CD8-positive, alpha-beta memory T cell (primary cell): ENCODE measurements around the gene TNNI2. TPM values are rescaled to one million over a fixed set of nuclear protein-coding genes. Genes with fewer than 3 reads are reported as not detected.

Source experiments
- CTCF ChIA-PET: fragments of 350-600 bp; sonication (Branson Sonifier 250); formaldehyde crosslinking; loops from one replicate; lab custom pipeline; 2021; ENCODE audit warnings: antibody characterized with exemption; lab: Charles Lee
- POLR2A ChIA-PET: fragments of 350-600 bp; sonication (Branson Sonifier 250); formaldehyde crosslinking; loops from one replicate; lab custom pipeline; 2021; ENCODE audit warnings: antibody characterized with exemption; lab: Charles Lee
- DNase-seq, 5 donors: peaks; one replicate each; pipeline versions ENCODE4 v3.0.0 to v3.0.0-alpha.2; 2020 to 2022; ENCODE audit warnings: mixed read lengths in 1 of 5
- H3K27ac ChIP-seq: one replicate; pipeline ENCODE4 v1.7.0; 2013; ENCODE audit warnings: low read depth, mild to moderate bottlenecking, low read length, moderate library complexity
- H3K27me3 ChIP-seq: 2 replicates; pipeline ENCODE4 v1.7.0; 2013; ENCODE audit warnings: low read length, mild to moderate bottlenecking; ENCODE audit not compliant: insufficient read depth, poor library complexity, severe bottlenecking
- H3K36me3 ChIP-seq: 2 replicates; pipeline ENCODE4 v1.7.0; 2013; ENCODE audit warnings: mild to moderate bottlenecking, low read length, moderate library complexity; ENCODE audit not compliant: insufficient read depth
- H3K4me1 ChIP-seq: 2 replicates; pipeline ENCODE4 v1.7.0; 2013; ENCODE audit warnings: mild to moderate bottlenecking, low read length, moderate library complexity; ENCODE audit not compliant: insufficient read depth
- H3K4me3 ChIP-seq: 2 replicates; pipeline ENCODE4 v1.7.0; 2013; ENCODE audit warnings: mild to moderate bottlenecking, low read length
- H3K9me3 ChIP-seq: 2 replicates; pipeline ENCODE4 v1.7.0; 2013; ENCODE audit warnings: mild to moderate bottlenecking, low read length
- H3K27ac Mint-ChIP-seq, 8 donors: one replicate each; pipeline ENCODE4 v1.8.0; 2020 to 2021; ENCODE audit warnings: mixed read lengths in 8 of 8, mild to moderate bottlenecking in 6 of 8, inconsistent platforms in 3 of 8, moderate library complexity in 3 of 8
- H3K27me3 Mint-ChIP-seq, 2 donors: one replicate each; pipeline ENCODE4 v1.8.0; 2020 to 2021; ENCODE audit warnings: mixed read lengths in 2 of 2, mild to moderate bottlenecking in 1 of 2, moderate library complexity in 1 of 2
- H3K36me3 Mint-ChIP-seq, 3 donors: one replicate each; pipeline ENCODE4 v1.8.0; 2020 to 2021; ENCODE audit warnings: mixed read lengths in 3 of 3, inconsistent platforms in 1 of 3, mild to moderate bottlenecking in 1 of 3
- H3K4me1 Mint-ChIP-seq, 3 donors: one replicate each; pipeline ENCODE4 v1.8.0; 2020 to 2021; ENCODE audit warnings: mixed read lengths in 3 of 3, inconsistent platforms in 1 of 3, mild to moderate bottlenecking in 1 of 3
- H3K4me3 Mint-ChIP-seq, 7 donors: one replicate each; pipeline ENCODE4 v1.8.0; 2020 to 2021; ENCODE audit warnings: mixed read lengths in 7 of 7, mild to moderate bottlenecking in 6 of 7, moderate library complexity in 4 of 7, inconsistent platforms in 2 of 7
- H3K9me3 Mint-ChIP-seq, 5 donors: one replicate each; pipeline ENCODE4 v1.8.0; 2020 to 2022; ENCODE audit warnings: mixed read lengths in 5 of 5, mild to moderate bottlenecking in 3 of 5, moderate library complexity in 2 of 5, inconsistent platforms in 1 of 5
- polyA plus RNA-seq: library from polyadenylated mRNA; unstranded; fragments of 300-500 nt; fragmentation: Illumina TruSeq; gene quantifications from one replicate; pipeline ENCODE4 v1.2.3, GENCODE V29; 2021
- total RNA-seq, 2 experiments: library from RNA; stranded (reverse); gene quantifications; one replicate each; pipeline ENCODE4 v1.2.3, GENCODE V29; 2021

TNNI2 gene
- total and polyA plus RNA-seq, 3 experiments from 2014 or later: 0.33 TPM; not detected in 2

DNA sequence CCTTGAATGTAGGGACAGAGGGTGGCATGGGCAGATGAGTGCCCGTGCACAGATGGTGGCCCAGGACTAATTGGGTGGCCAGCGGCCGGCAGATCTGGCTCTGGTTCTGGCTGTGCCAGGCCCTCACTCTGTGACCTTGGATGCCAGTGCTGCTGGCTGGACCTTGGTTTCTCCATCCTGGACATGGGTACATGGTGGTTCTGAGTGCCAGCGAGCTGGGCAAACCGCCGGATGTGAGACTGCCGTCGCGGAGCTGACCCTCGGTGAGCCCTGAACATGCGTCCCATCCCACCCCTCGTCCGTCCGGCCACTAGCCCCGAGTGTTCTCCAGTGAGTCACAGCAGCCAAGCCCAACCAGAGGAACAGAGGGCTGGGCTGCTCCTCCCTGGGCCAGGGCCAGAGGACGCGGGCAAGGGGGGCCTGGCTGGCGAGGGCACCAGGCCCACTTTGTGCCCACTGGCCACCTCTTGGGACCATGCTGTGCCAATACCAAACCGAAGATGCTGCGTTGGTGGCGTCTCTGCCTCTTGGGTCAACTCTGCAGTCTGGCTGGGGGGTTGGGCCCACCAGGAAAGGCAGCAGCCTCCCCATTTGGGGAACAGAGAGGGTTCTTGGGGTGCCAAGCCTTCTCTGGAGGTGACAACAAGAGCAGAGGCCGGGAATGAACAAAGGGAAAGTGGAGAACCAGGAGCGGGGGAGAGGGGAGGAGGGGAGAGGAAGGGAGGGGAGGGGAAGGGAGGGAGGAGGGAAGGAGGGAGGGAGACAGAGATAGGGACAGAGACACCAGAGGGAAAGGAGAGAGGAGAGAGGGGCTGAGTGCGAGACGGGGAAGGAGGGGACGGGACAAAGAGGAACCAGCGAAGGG, 24.8 kb downstream of the TNNI2 start:
- no peaks in the 10 kb centered on the region for H3K36me3 ChIP-seq
- no peak overlapping the region for H3K4me3 ChIP-seq
- Mint-ChIP-seq H3K27me3 (no peaks in the 10 kb centered on the region), H3K4me1 (peaks cover 14 to 32% (median 32%) of the 10 kb centered on the region in 3 donors), H3K36me3 (peaks cover 0 to 35% (median 0%) of the 10 kb centered on the region in 3 donors), H3K9me3 (no peaks in the 10 kb centered on the region), H3K4me3 (peak overlapping the region in 3 of 7 donors; percentile 34 to 76 (median 63)), H3K27ac (peak overlapping the region in 4 of 8 donors; percentile 23 to 71 (median 46))
- H3K4me1 ChIP-seq: peaks cover 55% of the 10 kb centered on the region
- DNase-seq: no peak
- POLR2A ChIA-PET: no interaction called here
- CTCF ChIA-PET: interaction anchor here (1.5 kb wide), 1 partner anchor 13 kb away, joined by 4 read pairs; no protein-coding TSS in a partner anchor
- H3K9me3 ChIP-seq: no peaks in the 10 kb centered on the region
- no peak overlapping the region for H3K27ac ChIP-seq
- no peaks in the 10 kb centered on the region for H3K27me3 ChIP-seq

GRCh38 chr11:1864231-1864630, 25.4 kb downstream of the TNNI2 start:
- H3K4me3 ChIP-seq: no peak overlapping the region
- Mint-ChIP-seq H3K27me3 (no peaks in the 10 kb centered on the region), H3K9me3 (no peaks in the 10 kb centered on the region), H3K4me3 (no peak overlapping the region), H3K4me1 (peaks cover 18 to 38% (median 33%) of the 10 kb centered on the region in 3 donors), H3K36me3 (peaks cover 0 to 30% (median 0%) of the 10 kb centered on the region in 3 donors), H3K27ac (peak overlapping the region in 3 of 8 donors; percentile 27 to 67 (median 29))
- H3K9me3 ChIP-seq: no peaks in the 10 kb centered on the region
- H3K27me3 ChIP-seq: no peaks in the 10 kb centered on the region
- DNase-seq: no peak
- no peak overlapping the region for H3K27ac ChIP-seq
- H3K36me3 ChIP-seq: no peaks in the 10 kb centered on the region
- ChIA-PET POLR2A (interaction anchor here (0.7 to 0.8 kb wide), 2 partner anchors 12 to 526 kb away, joined by 3 to 4 read pairs; no protein-coding TSS in a partner anchor), CTCF (no interaction called here)
- peaks cover 59% of the 10 kb centered on the region for H3K4me1 ChIP-seq

DNA sequence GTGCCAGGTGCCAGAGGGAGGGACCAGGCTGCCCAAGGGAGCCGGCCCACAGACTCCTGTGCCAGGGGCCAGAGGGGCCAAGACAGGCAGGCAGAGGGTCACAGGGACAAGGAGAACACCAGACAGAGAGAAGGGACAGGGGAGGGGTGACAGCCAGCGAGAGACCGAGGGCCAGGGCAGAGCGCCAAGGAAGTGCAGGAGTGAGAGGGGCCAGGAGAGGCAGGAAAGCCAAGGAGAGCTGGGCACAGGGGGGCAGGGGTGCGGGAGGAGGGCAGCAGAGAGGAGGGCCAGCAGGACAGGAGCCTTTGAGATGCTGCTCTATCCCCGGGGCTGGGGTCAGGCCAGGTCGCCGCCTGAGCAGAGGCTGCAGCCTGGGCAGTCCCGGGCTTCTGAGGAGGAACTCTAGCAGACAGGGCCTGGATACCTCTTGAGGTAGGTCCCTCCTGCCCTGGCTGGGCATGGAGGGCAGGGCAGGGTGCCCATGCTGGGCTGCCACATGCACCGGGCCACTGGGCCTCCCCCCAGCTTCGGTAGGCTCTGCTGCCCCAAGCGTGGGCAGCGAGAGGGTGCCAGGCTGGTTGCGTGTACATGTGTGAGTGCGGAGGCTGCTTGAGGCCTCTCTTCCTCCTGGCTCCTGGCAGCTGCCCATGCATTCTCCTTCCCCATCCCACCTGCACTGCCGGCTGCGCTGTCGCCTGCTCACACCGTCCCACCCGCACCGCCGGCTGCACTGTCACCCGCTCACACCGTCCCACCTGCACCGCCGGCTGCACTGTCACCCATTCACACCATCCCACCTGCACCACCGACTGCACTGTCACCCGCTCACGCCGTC, 26.3 kb downstream of the TNNI2 start:
- ChIA-PET POLR2A (interaction anchor here (0.7 to 0.8 kb wide), 2 partner anchors 12 to 527 kb away, joined by 3 to 4 read pairs; no protein-coding TSS in a partner anchor), CTCF (interaction anchor here (1.5 kb wide), 1 partner anchor 11 kb away, joined by 3 read pairs; no protein-coding TSS in a partner anchor)
- no peak for DNase-seq
- H3K27me3 Mint-ChIP-seq: no peaks in the 10 kb centered on the region
- no peak overlapping the region for H3K4me3 ChIP-seq
- no peaks in the 10 kb centered on the region for H3K27me3 ChIP-seq
- no peak overlapping the region for H3K27ac ChIP-seq
- peaks cover 0 to 28% (median 0%) of the 10 kb centered on the region in 3 donors for H3K36me3 Mint-ChIP-seq
- H3K4me3 Mint-ChIP-seq: peak overlapping the region in 3 of 7 donors; percentile 24 to 74 (median 28)
- H3K4me1 ChIP-seq: peaks cover 61% of the 10 kb centered on the region
- no peaks in the 10 kb centered on the region for H3K9me3 ChIP-seq
- peaks cover 22 to 46% (median 37%) of the 10 kb centered on the region in 3 donors for H3K4me1 Mint-ChIP-seq
- H3K9me3 Mint-ChIP-seq: no peaks in the 10 kb centered on the region
- peak overlapping the region in 6 of 8 donors; percentile 43 to 93 (median 76) for H3K27ac Mint-ChIP-seq
- H3K36me3 ChIP-seq: no peaks in the 10 kb centered on the region

GRCh38 chr11:1866226-1866625, 27.4 kb downstream of the TNNI2 start:
- Mint-ChIP-seq H3K36me3 (peaks cover 0 to 28% (median 0%) of the 10 kb centered on the region in 3 donors), H3K4me3 (no peak overlapping the region), H3K27ac (peak overlapping the region in 3 of 8 donors; percentile 23 to 77 (median 43)), H3K27me3 (no peaks in the 10 kb centered on the region), H3K9me3 (no peaks in the 10 kb centered on the region), H3K4me1 (peaks cover 34 to 58% (median 49%) of the 10 kb centered on the region in 3 donors)
- no peaks in the 10 kb centered on the region for H3K36me3 ChIP-seq
- H3K9me3 ChIP-seq: no peaks in the 10 kb centered on the region
- CTCF ChIA-PET: interaction anchor here (1.5 kb wide), 1 partner anchor 10 kb away, joined by 3 read pairs; no protein-coding TSS in a partner anchor
- H3K27me3 ChIP-seq: no peaks in the 10 kb centered on the region
- H3K4me3 ChIP-seq: no peak overlapping the region
- POLR2A ChIA-PET: no interaction called here
- H3K27ac ChIP-seq: no peak overlapping the region
- no peak for DNase-seq
- peaks cover 62% of the 10 kb centered on the region for H3K4me1 ChIP-seq

- H3K9me3 ChIP-seq: no peaks in the 10 kb centered on the region
- Mint-ChIP-seq H3K36me3 (peaks cover 0 to 28% (median 0%) of the 10 kb centered on the region in 3 donors), H3K27ac (peak overlapping the region in 2 of 8 donors; percentile 36 to 47), H3K4me1 (peaks cover 36 to 63% (median 53%) of the 10 kb centered on the region in 3 donors), H3K4me3 (no peak overlapping the region), H3K9me3 (no peaks in the 10 kb centered on the region), H3K27me3 (no peaks in the 10 kb centered on the region)
- CTCF ChIA-PET: interaction anchor here (1.0 to 1.5 kb wide), 2 partner anchors 10 to 173 kb away, joined by 3 to 4 read pairs; no protein-coding TSS in a partner anchor
- H3K4me1 ChIP-seq: peaks cover 62% of the 10 kb centered on the region
- H3K27me3 ChIP-seq: no peaks in the 10 kb centered on the region
- POLR2A ChIA-PET: no interaction called here
- no peak for DNase-seq
- H3K36me3 ChIP-seq: no peaks in the 10 kb centered on the region
- no peak overlapping the region for H3K4me3 ChIP-seq
- H3K27ac ChIP-seq: no peak overlapping the region
Measured at GRCh38 chr11:1866776-1867175, 28.0 kb downstream of the TNNI2 start.

DNA sequence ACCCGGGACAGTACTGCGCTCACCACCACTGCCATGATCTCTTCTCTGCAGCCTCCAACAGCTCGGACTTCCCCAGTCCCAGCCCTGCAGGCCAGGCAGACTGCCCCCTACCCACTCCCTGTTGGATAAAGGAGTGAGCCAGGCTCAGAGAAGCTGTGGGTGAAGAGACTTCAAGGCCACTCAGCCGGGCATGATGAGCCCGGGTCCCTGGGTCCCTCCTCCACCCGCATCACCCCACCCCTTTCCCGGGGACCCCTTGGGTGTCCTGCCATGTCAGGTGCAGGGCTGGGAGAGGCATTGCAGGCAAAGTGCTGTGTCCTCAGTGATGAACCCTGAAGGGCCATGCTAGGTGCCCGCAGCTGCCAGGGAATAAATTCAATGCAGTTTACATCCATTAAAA, 28.6 kb downstream of the TNNI2 start:
- Histone ChIP-seq H3K27me3 (no peaks in the 10 kb centered on the region), H3K4me1 (peaks cover 56% of the 10 kb centered on the region), H3K4me3 (no peak overlapping the region), H3K9me3 (no peaks in the 10 kb centered on the region), H3K36me3 (no peaks in the 10 kb centered on the region), H3K27ac (no peak overlapping the region)
- Mint-ChIP-seq H3K4me1 (peaks cover 42 to 69% (median 58%) of the 10 kb centered on the region in 3 donors), H3K4me3 (no peak overlapping the region), H3K36me3 (peaks cover 0 to 28% (median 0%) of the 10 kb centered on the region in 3 donors), H3K27ac (peak overlapping the region in 1 of 8 donors; percentile 74), H3K9me3 (no peaks in the 10 kb centered on the region), H3K27me3 (no peaks in the 10 kb centered on the region)
- ChIA-PET POLR2A (no interaction called here), CTCF (interaction anchor here (1.0 kb wide), 1 partner anchor 174 kb away, joined by 4 read pairs; no protein-coding TSS in a partner anchor)
- DNase-seq: no peak

DNA sequence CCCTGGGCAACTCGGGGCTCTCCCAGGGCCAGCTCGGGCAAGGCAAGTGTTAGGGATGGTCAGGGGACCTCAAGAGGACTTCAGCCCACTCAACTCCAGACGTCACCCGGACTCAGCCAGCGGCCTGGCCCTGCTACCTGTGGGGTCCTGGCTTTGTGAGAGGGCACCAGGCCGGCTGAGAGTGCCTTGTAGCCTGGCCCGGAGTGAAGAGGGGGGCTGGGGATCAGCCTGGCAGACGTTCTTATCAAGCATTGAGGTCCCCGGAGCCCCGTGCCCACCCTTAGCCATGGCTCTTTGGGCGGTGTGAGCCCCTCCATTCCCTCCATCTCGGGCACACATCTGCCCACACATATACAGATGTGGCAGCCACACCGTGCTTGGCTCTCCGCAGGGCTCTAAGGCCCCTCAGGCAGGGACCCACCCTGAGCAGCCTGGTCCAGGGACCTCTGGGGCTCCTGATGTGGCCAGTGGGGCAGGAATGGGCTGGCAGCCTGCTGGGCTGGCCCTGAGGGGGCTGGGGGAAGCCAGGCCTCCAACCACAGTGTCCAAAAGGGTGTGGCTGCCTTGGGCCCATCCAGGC, 29.4 kb downstream of the TNNI2 start:
- no peak for DNase-seq
- no peaks in the 10 kb centered on the region for H3K36me3 ChIP-seq
- Mint-ChIP-seq H3K36me3 (peaks cover 0 to 25% (median 0%) of the 10 kb centered on the region in 3 donors), H3K9me3 (no peaks in the 10 kb centered on the region), H3K27ac (peak overlapping the region in 2 of 8 donors; percentile 11 to 95), H3K4me1 (peaks cover 48 to 76% (median 62%) of the 10 kb centered on the region in 3 donors), H3K4me3 (no peak overlapping the region), H3K27me3 (no peaks in the 10 kb centered on the region)
- no peaks in the 10 kb centered on the region for H3K27me3 ChIP-seq
- H3K4me3 ChIP-seq: no peak overlapping the region
- no peak overlapping the region for H3K27ac ChIP-seq
- POLR2A ChIA-PET: interaction anchor here (1.2 kb wide), 1 partner anchor 21 kb away, joined by 3 read pairs; no protein-coding TSS in a partner anchor
- CTCF ChIA-PET: no interaction called here
- H3K4me1 ChIP-seq: peaks cover 49% of the 10 kb centered on the region
- H3K9me3 ChIP-seq: no peaks in the 10 kb centered on the region
